NCI-H524 treated with DMSO at 0.1 percent for 48 hours (cell line): ENCODE results near the gene IFNL2.
"Not testable (repeated sequence)": the region's sequence is repeated elsewhere in the genome, so short reads cannot be mapped to it uniquely, and the experiment has no call there.

Source experiments
- DNase-seq: peaks from one replicate; lab custom pipeline; 2025; lab: John Stamatoyannopoulos, UW

The IFNL2 gene

DNA sequence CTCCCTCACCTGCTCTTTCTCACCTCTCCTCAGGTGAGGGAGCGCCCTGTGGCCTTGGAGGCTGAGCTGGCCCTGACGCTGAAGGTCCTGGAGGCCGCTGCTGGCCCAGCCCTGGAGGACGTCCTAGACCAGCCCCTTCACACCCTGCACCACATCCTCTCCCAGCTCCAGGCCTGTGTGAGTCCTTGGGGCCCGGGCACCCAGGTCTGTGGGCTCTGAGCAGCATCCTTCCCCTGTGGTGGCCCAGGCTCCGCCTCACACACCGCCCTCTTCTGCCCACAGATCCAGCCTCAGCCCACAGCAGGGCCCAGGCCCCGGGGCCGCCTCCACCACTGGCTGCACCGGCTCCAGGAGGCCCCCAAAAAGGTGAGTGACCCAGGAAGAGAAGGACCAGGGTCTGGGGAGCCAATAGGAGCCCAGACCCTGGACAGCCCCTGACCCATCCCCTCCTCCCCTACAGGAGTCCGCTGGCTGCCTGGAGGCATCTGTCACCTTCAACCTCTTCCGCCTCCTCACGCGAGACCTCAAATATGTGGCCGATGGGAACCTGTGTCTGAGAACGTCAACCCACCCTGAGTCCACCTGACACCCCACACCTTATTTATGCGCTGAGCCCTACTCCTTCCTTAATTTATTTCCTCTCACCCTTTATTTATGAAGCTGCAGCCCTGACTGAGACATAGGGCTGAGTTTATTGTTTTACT lies 29.9 kb downstream of the IFNL2 start:
- DNase-seq, result no peak

DNA sequence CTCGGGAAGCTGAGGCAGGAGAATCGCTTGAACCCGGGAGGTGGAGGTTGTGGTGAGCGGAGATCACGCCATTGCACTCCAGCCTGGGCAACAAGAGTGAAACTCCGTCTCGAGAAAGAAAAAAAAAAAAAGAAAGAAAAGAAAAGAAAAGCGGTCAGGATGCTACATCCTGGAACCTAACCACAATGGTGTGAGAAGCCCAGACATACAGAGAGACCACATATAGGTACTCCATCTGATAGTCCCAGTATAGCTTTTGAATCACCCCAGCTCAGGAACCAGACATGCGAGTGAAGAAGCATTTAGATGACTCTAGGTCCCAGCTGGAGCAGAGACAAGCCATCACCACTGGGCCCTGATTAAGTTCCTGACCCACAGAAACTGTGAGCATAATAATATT lies 31.2 kb downstream of the IFNL2 start:
- no peak for DNase-seq

DNA sequence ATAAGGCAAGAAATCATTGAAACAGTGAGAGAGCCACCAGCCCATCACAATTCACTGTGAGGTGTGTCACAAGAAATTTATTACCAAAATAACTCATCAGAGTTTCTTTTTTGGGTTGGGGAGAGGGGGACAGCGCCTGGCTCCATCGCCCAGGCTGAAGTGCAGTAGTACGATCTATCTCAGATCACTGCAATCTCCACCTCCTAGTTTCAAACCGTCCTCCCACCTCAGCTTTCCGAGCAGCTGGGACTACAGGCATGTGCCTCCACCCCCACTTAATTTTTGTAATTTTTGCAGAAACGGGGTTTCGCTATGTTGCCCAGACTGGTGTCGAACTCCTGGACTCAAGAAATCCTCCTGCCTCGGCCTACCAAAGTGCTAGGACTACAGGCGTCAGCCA lies 31.6 kb downstream of the IFNL2 start:
- no peak for DNase-seq

DNA sequence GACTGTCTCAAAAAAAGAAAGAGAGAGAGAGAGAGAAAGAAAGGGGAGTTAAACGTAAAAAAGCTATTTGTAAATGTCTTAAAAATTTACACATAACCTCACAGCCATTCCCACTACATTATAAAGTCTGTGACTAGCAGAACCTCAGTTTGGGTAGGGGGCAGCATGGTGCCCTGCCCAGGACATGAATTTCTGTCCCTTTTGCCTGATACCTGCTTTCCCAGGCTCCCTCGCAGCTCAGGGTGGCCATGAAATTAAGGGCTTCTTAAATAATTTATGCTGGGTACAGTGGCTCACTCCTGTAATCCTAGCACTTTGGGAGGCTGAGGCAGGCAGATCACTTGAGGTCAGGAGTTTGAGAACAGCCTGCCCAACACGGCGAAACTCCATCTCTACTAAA lies 32.8 kb downstream of the IFNL2 start:
- DNase-seq, result no peak

DNA sequence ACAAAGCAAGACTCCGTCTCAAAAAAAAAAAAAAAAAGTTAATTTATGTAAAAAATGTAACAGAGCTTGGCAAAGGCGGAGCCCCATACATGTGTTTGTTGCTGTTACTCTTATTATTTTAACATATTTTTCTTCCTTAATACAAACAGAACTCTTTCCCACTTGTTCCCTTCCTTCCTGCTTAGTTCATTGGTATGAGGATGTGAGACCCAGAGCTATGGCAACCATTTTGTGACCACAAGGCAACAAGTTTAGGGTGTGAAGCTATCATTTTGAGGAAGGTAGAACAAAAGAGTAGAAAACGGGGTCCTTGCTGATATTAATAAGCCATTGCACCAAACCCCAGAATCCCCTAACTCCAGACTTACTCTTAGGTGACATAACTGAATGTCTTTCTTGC lies 33.4 kb downstream of the IFNL2 start:
- DNase-seq, result no peak

DNA sequence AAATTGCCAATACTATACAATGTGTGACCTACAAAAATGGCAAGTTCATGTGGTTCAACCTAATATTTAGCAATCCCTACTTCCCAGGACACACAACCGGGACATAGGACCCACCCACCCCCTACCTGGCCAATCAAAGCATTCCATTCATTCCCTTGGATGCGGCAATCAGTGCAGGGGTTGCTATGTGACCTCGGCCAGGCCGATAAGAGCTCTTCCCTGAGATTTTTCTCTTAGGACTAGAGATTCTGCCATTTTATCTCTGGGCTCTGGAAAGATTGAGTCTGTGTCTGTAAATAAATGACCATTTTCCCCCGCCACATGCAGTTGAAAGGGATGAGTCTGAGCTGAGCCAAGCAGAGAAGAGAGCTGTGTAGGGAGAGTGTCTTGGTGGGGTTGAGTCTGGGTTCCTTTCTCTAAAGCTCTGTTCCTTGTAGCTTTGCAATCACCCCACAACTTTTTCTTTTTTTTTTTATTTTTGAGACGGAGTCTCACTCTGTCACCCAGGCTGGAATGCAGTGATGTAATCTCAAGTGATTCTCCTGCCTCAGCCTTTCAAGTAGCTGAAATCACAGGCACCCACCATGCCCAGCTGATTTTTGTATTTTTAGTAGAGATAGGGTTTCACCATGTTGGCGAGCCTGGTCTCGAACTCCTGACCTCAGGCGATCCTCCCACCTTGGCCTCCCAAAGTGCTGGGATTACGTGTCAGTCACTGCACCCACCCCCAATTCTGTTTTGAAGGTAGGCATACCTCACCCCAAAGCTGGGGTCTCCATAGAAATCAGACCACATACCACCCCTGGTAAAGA lies 35.4 kb downstream of the IFNL2 start:
- DNase-seq, result no peak

DNA sequence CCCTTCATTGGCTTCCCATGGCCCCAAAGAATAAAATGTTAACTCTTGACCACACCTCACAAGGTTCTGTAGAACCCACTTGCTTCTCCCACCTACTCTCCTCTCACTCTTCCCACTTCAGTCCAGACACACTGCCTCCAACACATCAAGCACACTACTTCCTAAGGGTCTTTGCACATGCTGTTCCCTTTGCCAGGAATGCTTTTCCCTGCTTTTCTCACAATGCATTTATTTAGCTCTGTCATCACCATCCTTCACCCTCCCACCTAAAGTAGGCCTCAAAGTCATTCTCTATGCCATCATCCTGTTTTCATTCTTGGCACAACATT lies 36.0 kb downstream of the IFNL2 start:
- no peak for DNase-seq

DNA sequence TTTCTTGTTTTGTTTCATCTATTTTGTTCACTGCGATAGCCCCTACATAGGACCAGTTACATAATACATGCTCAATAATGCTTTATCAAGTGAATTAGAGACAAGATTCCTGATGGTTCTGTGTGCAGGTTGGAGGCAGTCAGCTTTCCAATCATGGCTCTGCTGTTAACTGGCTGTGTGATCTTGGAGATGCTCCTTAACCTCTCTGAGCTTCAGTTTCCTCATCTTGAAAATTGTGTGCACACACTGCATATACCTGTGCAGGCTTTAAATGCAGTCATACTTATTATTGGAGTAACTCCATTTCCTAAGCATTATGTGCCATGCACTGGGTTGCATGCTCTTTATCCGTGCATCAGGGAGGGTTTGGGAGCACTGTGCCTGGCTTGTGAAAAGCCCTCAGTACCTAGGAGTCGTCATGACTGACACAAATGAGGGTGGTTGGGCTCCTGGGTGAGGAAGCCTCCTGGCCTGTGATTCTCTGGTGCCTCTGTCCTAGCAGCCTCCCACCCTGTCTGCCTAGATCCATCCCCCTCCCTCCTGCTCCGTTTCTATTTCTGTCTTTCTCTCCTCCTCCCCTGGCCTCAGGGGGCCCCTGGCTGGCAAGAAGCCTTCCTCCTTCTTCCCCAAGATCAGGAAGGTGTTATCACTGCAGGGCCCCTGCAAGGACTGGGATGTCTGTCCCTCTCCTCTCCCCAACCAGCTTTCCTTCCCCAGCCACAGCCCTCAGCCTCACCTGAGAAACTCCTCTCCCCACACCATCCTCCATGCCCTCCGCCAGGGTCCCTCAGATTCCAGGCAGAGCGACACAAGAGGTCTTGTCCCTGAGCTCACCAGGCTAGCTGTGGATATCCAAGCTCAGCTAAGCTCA lies 36.7 kb downstream of the IFNL2 start:
- no peak for DNase-seq

DNA sequence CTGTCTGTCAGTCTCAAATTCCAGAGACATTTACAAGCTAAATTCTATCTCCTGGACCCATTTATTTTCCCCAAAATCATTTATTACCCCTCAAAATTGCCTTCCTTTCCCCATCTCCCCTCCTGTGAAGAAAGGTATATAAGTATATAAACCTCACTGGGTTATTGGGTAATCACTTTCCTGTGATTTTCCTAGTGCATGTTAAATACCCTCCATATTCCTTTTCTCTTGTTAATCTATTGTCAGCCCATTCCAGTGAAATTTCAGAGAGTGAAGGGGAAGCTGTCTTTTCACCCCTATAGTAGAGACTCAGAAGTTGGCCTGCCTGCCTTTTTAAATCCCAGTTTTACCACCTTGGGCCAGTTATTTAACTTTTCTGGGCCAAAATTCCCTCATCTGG lies 37.9 kb downstream of the IFNL2 start:
- DNase-seq, result no peak

DNA sequence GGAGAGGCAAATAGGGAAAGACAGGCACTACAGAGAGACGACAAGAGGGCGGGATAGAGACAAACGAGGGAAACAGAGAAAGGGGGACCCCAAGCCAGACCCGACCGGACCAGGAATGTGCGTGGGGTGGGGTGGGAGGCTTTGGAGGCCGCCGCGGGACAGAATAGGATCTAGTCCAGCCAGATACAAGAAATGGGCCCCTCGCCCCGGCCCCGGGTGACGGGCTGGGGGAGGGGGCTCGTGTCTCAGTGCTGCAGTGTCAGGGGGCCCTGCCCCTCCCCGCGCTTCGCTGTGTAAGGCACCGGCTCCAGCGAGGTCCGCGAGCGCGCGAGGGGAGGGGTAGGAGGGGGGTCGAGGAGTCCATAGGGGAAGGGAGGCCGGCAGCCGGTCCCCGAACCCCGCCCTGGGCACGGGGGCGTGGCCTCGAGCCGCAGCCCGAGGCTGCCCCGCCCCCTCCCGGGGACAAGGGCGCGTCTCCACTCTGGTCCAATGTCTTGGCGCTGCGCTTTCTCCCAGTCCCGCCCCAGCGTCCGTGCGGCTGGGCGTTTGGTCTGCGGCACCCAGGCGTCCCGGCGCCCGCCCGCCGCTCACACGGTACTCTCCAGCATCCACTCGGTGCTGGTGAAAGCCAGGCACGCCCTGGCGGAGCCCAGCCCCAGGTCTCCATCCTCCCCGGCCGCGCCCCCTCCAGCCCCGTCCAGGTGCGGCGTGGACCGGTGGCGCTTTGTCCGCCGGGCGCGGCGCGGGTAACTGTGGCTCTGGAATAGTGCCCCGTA lies 39.0 kb downstream of the IFNL2 start:
- DNase-seq, result no peak

DNA sequence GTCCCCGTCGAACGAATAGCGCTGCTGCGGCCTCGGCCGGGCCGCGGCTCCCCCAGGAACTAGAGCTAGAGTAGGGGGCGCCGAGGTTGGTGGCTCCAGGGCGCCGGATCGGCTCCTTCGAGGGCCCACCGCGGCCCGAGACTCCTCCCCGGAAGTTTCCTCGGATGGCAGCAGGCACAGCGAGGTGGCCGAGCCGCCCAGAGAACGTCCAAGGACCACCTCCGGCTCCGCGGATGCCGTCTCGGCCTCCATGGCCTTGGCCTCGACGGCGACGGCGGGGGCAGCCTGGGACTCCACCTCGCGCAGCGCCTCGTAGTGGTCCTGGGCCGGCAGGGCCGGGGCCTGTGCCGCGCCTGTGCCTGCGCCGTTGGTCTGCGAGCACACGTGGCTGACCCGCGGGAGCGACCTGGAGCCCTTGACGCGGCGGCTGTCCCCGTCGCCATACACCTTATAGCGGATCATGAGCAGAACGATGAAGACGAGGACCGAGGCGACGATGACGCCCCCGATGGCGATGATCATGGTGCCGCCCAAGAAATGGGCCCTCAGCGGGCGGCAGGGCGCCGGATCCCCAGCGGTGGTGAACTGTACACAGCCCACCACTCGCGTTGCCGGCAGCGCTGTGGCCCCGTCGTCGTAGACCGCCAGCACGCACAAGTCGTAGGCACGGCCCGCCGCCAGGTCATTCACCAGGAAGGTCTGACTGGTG lies 39.8 kb downstream of the IFNL2 start:
- no peak for DNase-seq

DNA sequence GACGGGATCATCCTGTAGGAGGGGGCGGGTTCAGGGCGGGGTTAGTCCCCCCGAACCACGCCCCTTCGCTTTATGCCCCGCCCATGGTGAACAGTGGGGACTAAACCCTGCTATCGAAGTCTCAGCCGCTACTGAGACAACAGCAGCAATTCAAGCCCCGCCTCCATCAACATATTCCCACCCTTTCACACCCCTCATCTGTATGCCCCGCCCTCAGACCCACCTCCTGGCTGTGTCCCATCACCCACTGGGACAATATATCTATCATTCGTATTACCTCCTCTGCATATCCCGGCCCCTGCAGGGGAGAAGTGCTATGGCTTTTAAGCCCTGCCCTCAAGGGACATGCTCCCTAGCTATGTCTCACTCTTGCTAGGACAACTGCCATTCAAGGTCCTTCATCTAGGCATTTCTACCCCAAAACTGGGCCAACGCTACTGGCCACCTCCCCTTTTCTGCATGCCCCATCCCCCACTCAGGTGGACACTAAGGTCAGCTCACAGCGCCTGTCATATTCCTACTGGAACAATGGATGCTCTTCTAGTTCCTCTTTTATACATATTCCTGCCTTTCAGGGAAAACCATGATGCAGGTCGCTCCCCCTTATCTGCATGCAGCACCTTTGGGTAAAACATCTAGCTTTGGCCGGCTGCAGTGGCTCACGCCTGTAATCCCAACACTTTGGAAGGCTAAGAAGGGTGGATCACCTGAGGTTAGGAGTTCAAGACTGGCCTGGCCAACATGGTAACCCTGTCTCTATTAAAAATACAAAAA lies 40.5 kb downstream of the IFNL2 start:
- DNase-seq, result no peak

DNA sequence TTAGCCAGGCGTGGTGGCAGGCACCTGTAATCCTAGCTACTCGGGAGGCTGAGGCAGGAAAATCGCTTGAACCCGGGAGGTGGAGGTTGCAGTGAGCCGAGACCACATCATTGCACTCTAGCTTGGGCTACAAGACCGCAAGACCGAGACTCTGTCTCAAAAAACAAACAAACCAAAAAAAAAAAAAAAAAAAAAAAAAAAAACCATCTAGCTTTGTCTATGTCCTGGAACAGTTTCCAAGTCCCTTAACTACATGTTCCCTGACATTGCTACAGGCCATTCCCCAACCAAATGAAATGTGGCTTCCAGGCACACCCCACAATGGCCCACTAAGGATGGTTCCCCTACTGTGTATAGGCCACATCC lies 41.1 kb downstream of the IFNL2 start:
- DNase-seq, result not testable (repeated sequence)

DNA sequence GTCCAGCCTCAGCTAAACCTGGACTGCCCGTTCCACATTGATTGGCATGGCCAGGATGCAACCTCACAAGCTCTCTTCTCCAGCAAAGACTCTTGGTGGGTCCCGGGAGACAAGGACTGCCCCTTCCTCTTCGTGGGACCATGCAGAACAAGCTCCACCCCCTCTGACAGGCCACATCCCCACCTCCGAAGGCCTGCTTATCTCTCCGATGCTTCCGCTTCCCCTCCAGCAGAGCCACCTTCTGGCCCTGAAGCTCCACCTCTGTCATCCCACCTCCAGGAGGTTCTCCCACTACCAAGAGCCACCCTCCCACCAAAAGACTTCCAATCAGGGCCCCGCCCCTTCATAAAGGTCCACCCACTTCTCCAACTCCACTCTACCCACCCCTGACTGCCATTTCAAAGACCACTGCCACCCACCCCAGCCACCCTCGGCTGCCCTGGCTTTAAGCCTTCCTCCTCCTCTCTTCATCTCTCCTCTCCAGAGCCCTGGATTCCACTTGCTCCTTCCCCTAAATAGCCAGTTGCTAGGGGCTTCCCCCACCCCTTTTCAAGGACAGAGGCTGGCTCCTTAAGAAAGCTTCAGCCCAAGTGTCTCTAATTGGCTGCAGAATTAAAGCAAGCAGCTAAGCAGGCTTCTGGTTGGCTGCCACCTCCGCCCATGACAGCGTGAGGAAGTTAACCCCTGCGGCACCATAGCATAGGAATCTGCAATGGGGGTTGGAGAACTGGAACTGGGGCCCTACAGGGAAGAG lies 42.5 kb downstream of the IFNL2 start:
- no peak for DNase-seq

DNA sequence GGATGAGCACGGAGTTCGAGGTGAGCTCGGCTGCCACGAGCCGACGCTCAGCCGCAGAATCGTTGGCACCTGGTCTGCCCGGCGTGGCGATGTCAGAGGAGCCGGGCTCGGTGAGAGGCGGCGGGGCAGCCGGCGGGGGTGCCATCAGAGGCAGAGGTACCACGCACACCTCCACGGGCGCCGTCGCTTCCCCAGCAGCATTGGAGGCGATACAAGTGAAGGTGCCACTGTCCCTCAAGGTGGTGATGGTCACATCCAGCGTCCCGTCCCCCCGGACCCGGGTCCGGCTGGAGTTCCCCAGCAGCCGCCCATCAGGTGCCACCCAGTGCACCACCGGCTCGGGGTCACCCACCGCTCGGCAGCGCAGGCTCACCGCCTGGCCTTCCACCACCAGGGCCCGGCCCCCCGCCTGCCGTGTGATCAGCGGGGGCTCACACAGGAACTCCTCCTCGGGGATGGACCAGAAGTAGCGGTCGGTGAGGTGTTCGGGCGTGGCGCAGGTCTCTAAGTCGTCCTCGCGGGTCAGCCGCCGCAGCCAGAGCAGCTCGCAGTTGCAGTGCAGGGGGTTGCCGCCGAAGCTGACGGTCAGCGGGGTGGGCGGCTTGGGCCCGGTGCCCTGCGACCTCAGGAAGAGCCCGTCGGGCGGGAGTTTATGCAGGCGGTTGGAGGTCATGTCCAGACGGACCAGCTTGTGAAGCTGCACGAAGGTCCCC lies 46.0 kb downstream of the IFNL2 start:
- no peak for DNase-seq

DNA sequence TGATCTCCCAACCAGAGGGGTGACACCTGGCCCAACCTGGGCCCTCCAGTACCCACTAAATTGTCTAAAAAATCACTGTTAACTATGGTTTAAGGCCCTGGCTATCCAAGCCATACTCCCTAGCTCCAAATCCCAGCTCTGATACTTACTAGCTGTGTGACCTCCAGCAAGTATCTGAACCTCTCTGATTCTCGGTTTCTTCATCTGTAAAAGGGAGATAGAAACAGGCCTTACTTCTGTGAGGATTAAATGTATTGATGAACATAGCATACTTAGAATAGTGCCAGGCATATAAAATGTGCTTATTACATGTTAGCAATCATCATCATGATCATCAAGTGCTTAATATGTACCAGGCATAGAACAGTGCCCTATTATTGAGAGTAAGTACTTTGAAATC lies 47.7 kb downstream of the IFNL2 start:
- DNase-seq, result no peak

DNA sequence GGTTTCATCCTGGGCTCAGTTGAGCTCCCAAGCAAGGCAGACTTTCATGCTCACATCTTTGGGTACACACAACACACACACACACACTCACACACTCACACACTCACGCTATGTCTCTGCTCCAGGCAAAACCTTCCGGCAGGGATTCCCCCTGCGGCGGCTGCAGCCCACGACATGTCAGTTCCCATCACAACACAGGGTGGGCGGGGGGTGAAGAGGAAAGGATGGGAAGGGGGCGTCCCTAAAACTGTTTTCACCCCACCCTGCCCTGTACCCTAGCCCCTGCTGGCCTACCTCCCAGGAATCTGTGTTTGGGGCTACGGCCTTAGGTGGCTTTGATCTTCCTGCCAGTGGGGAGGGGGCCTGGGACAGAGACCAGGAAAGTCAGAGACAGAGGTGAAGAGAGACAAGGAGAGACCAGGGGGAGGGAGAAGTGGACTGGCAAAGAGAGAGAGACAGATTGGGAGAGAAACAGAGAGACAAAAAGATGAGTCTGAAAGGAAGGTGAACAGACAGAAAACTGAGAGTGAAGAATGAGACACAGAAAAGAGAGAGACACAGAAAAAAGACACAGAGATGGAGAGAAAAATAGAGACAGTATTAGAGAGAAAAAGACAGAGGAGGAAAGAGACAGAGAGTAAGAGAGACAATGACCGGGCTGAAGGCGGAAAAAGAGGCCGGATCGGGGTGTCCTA lies 48.6 kb downstream of the IFNL2 start:
- DNase-seq, result no peak

DNA sequence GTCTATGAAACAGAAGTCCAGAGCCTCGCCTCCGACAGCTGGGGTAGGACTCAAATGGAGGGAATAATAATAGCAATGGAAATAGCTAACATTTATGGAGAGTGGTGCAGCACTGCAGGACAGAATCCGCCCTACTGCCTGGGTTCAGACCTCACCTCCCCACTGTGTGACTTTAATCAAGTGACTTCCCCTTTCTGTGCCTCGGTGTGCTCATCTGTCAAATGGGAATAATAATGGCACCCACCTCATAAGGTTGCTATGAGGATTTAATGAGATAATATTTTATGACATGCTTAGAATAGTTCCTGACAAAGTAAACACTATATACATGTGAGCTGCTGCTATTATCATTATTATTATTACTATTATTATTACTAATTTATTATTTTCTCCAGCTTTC lies 49.3 kb downstream of the IFNL2 start:
- DNase-seq, result no peak

DNA sequence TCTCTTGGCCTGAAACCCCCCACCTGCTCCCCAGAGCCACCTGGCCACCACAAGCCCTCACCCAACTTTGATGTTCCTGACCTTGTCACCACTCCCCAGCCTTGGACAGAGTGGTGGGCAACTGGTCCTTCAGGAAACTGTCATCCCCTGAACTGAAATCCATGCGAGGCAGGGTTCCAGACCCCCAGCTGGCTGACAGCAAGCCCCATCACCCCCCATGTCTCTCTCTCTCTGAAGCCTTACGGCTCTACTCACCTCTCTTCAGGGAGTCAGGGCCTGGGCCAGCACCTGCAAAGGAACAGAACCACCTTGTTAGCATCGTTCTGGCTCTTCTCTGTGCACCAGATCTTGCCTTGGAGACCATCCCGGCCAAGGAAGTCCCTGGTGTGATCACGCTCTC lies 49.9 kb downstream of the IFNL2 start:
- no peak for DNase-seq
